CD4-positive, CD25-positive, alpha-beta regulatory T cell (primary cell): Measurements from ENCODE around the gene NRP2. TPM values are rescaled to one million over a fixed set of nuclear protein-coding genes. Genes with fewer than 3 reads are reported as not detected.

Source experiments
- ATAC-seq, 2 donors: fragments of 150-1000 bp; cut with Tn5 transposase; one replicate each; pipeline ENCODE4 v1.10.0; 2021; ENCODE audit warnings: low read depth in 2 of 2, moderate number of reproducible peaks in 2 of 2, moderate library complexity in 1 of 2
- DNase-seq, 3 donors: peaks; one replicate each; pipeline versions ENCODE4 v3.0.0 to v3.0.0-alpha.2; 2012 to 2022; ENCODE audit warnings: mixed read lengths in 1 of 3
- H3K27ac ChIP-seq: one replicate; pipeline ENCODE4 v1.7.0; 2013; ENCODE audit warnings: mild to moderate bottlenecking, low read length; ENCODE audit not compliant: insufficient read depth, poor library complexity, severe bottlenecking
- H3K27me3 ChIP-seq: one replicate; pipeline ENCODE4 v1.7.0; 2013; ENCODE audit warnings: low read length; ENCODE audit not compliant: control insufficient read depth, insufficient read depth
- H3K36me3 ChIP-seq: one replicate; pipeline ENCODE4 v1.7.0; 2013; ENCODE audit warnings: mild to moderate bottlenecking, low read length, moderate library complexity; ENCODE audit not compliant: control insufficient read depth, insufficient read depth
- H3K4me1 ChIP-seq: 2 replicates; pipeline ENCODE4 v1.7.0; 2013; ENCODE audit warnings: mild to moderate bottlenecking, low read length; ENCODE audit not compliant: insufficient read depth, control insufficient read depth, poor library complexity, severe bottlenecking
- H3K4me3 ChIP-seq: one replicate; pipeline ENCODE4 v1.7.0; 2013; ENCODE audit warnings: low read depth, mild to moderate bottlenecking, low read length, moderate library complexity
- H3K9me3 ChIP-seq, 2 experiments: 1 replicate in 1 of 2; 2 replicates in 1 of 2; pipeline ENCODE4 v1.7.0; 2013; ENCODE audit warnings: low read length in 2 of 2, mild to moderate bottlenecking in 1 of 2, moderate library complexity in 1 of 2; ENCODE audit not compliant: control insufficient read depth in 2 of 2
- H3K27ac Mint-ChIP-seq, 3 donors: one replicate each; pipeline ENCODE4 v1.8.0; 2020 to 2022; ENCODE audit warnings: mild to moderate bottlenecking in 3 of 3, mixed read lengths in 3 of 3, moderate library complexity in 2 of 3
- H3K27me3 Mint-ChIP-seq: one replicate; pipeline ENCODE4 v1.8.0; 2022; ENCODE audit warnings: mild to moderate bottlenecking, mixed read lengths
- H3K36me3 Mint-ChIP-seq: one replicate; pipeline ENCODE4 v1.8.0; 2020; ENCODE audit warnings: mixed read lengths
- H3K4me1 Mint-ChIP-seq, 4 donors: one replicate each; pipeline ENCODE4 v1.8.0; 2020 to 2022; ENCODE audit warnings: mixed read lengths in 4 of 4, mild to moderate bottlenecking in 1 of 4
- H3K4me3 Mint-ChIP-seq, 4 donors: one replicate each; pipeline ENCODE4 v1.8.0; 2020 to 2022; ENCODE audit warnings: mild to moderate bottlenecking in 4 of 4, mixed read lengths in 4 of 4, moderate library complexity in 3 of 4
- H3K9me3 Mint-ChIP-seq, 7 donors: one replicate each; pipeline ENCODE4 v1.8.0; 2020 to 2022; ENCODE audit warnings: mixed read lengths in 7 of 7, mild to moderate bottlenecking in 3 of 7, moderate library complexity in 2 of 7
- polyA plus RNA-seq, 4 donors: library from polyadenylated mRNA; unstranded; fragments of 300-500 nt; fragmentation: Illumina TruSeq; gene quantifications; one replicate each; pipeline ENCODE4 v1.2.3, GENCODE V29; 2021
- total RNA-seq: library from RNA; stranded (reverse); gene quantifications from one replicate; pipeline ENCODE4 v1.2.3, GENCODE V29; 2022

The NRP2 gene
- total and polyA plus RNA-seq, 5 donors from 2014 or later: 0.64 TPM; not detected in 4

DNA sequence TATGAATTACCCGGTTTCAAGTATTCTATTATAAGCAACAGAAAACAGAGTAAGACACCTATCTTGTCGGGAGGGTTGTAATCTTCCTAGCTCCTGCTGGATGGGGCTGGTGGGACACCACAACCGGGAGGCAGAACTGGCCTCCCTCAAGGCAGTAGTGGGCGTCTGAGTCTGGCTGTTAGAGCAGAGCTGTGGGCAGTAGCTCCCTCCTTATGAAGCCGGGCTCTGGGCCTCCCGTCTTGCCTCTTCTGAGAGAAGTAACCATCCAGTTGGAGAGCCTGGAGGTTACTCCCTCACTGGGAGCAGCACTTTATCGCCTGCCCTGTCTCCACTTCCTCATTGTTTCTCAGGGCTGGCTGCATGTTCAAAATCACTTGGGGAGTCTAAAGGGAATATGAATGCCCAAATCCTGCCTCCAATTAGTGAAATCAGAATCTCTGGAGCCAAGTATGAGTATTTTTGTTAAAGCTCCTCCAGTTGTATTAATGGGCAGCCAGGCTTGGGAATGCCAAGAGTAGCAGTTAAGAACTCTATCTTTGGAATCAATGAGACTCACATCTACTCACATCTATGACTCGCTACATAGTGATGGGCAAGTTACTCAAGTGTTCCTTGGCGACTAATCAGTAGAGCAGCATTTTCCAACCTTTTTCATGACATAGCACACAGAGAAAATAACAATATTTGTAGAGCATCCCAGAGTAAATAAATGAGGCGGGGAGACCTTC, 27.3 kb upstream of the NRP2 start:
- no peak overlapping the region for H3K4me3 Mint-ChIP-seq
- H3K27ac ChIP-seq: no peak overlapping the region
- peaks cover 0 to 3% (median 0%) of the 10 kb centered on the region in 7 donors for H3K9me3 Mint-ChIP-seq
- H3K4me3 ChIP-seq: no peak overlapping the region
- no peaks in the 10 kb centered on the region for H3K36me3 Mint-ChIP-seq
- H3K4me1 Mint-ChIP-seq: no peaks in the 10 kb centered on the region
- H3K27me3 Mint-ChIP-seq: peaks cover 5% of the 10 kb centered on the region
- H3K9me3 ChIP-seq: no peaks in the 10 kb centered on the region
- DNase-seq (no peak), ATAC-seq (no peak)
- H3K27ac Mint-ChIP-seq: no peak overlapping the region
- H3K36me3 ChIP-seq: no peaks in the 10 kb centered on the region
- peaks cover 2% of the 10 kb centered on the region for H3K27me3 ChIP-seq
- no peaks in the 10 kb centered on the region for H3K4me1 ChIP-seq

DNA sequence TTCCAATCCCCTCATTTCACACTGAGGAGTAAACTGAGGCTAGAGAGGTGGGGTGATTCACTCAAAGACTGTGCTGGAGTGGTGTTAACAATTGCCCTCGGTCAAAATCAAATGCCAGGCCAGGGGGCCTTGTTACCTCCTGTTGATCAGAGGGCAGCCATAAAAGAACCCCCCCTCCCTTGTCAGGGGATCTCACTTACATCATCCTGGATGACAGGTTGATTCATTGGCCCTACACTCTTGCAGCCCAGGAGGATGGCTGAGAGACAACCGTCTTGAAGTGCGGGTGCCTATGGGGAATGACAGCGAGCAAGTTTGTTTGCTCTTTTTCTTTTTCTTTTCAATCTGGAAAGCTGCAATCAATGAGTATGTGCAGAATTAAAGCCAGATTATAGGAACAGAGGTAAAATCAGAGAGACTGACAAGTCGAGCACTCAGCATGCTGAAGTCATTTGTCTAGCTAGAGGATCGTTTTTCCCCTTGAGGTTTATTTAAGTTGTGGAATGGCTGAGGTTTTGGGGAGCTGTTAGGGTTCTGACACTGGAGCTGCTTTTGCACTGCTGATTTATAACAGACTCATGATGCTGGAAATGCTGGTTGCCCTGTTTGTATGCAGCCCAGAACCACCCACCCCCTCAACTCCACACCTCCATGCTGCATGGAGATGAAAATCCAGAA, 26.4 kb upstream of the NRP2 start:
- no peak overlapping the region for H3K27ac Mint-ChIP-seq
- H3K36me3 Mint-ChIP-seq: no peaks in the 10 kb centered on the region
- Histone ChIP-seq H3K4me1 (no peaks in the 10 kb centered on the region), H3K27me3 (peaks cover 4% of the 10 kb centered on the region), H3K4me3 (no peak overlapping the region), H3K9me3 (no peaks in the 10 kb centered on the region), H3K27ac (no peak overlapping the region), H3K36me3 (no peaks in the 10 kb centered on the region)
- peaks cover 3 to 8% (median 5%) of the 10 kb centered on the region in 4 donors for H3K4me1 Mint-ChIP-seq
- H3K27me3 Mint-ChIP-seq: peaks cover 5% of the 10 kb centered on the region
- H3K9me3 Mint-ChIP-seq: peaks cover 0 to 5% (median 0%) of the 10 kb centered on the region in 7 donors
- ATAC-seq: no peak
- no peak overlapping the region for H3K4me3 Mint-ChIP-seq
- no peak for DNase-seq

DNA sequence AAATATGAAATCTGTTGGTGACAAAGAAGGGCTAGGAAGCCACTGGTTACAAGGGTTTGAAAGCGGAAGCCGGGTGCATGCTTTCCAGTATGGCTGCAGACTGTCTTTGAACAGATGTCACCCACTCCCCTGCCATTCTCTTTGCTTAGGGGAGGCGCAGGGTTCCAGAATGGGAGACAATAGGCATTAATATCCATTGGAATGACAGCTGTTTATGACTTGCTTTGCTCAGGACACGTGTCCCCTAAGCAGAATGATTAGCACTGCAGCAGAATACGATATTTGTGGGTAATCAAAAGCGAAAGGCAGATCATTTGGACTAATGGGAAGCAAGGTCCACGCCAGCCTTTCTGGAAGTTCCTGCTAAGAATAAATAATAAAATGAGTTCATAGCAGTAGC, 25.8 kb upstream of the NRP2 start:
- no peak overlapping the region for H3K27ac Mint-ChIP-seq
- Histone ChIP-seq H3K36me3 (no peaks in the 10 kb centered on the region), H3K27me3 (peaks cover 4% of the 10 kb centered on the region), H3K4me1 (no peaks in the 10 kb centered on the region), H3K27ac (no peak overlapping the region), H3K9me3 (no peaks in the 10 kb centered on the region), H3K4me3 (no peak overlapping the region)
- DNase-seq: no peak
- H3K4me1 Mint-ChIP-seq: peaks cover 3 to 14% (median 8%) of the 10 kb centered on the region in 4 donors
- H3K4me3 Mint-ChIP-seq: no peak overlapping the region
- no peaks in the 10 kb centered on the region for H3K36me3 Mint-ChIP-seq
- H3K9me3 Mint-ChIP-seq: peaks cover 0 to 5% (median 0%) of the 10 kb centered on the region in 7 donors
- peaks cover 5% of the 10 kb centered on the region for H3K27me3 Mint-ChIP-seq
- no peak for ATAC-seq

DNA sequence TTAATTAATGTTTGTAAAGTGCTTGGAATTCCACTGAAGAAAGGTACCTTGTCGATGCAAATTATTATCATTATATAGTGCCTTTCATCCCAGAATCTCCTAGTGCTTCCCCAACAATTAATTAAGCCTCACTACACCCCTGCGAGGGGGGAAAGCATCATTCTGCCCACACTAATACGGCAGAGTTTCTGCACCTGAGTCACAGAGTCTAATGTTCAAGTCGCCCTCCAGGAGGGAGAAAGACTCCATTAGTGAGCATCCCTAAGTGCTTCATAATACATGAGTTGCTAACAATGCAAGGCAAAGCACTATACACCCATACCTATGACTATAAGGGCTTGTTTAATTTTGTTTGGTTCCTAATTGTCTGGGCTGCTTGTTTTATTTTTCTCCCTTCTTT, 25.4 kb upstream of the NRP2 start:
- H3K4me1 ChIP-seq: no peaks in the 10 kb centered on the region
- Mint-ChIP-seq H3K27ac (no peak overlapping the region), H3K9me3 (peaks cover 0 to 5% (median 0%) of the 10 kb centered on the region in 7 donors), H3K36me3 (no peaks in the 10 kb centered on the region), H3K4me3 (no peak overlapping the region), H3K4me1 (peaks cover 3 to 16% (median 8%) of the 10 kb centered on the region in 4 donors), H3K27me3 (peaks cover 5% of the 10 kb centered on the region)
- no peaks in the 10 kb centered on the region for H3K36me3 ChIP-seq
- no peak for ATAC-seq
- H3K27ac ChIP-seq: no peak overlapping the region
- H3K9me3 ChIP-seq: no peaks in the 10 kb centered on the region
- no peak overlapping the region for H3K4me3 ChIP-seq
- H3K27me3 ChIP-seq: peaks cover 4% of the 10 kb centered on the region
- DNase-seq: no peak

DNA sequence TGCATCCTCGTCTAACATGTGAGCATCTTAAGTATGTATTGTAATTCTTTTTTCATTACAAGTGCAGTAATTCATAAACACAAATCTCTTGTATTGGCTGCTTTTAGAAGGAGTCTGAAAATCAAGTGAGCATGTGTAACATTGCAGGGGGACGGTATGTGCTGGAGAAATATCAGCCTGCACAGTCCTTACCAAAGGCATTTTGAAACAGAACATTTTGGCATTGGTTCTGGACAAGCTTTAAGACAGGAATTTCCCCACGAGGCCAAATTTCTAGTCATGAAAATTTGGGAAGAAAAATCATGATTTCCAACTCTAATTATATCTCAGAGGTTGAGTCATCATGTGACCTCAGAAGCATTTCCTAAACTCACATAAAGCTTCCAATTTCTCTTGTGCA, 24.7 kb upstream of the NRP2 start:
- DNase-seq (no peak), ATAC-seq (no peak)
- Mint-ChIP-seq H3K27ac (no peak overlapping the region), H3K36me3 (no peaks in the 10 kb centered on the region), H3K27me3 (peaks cover 5% of the 10 kb centered on the region), H3K4me1 (peaks cover 3 to 18% (median 8%) of the 10 kb centered on the region in 4 donors), H3K4me3 (no peak overlapping the region), H3K9me3 (peaks cover 0 to 5% (median 0%) of the 10 kb centered on the region in 7 donors)
- Histone ChIP-seq H3K36me3 (no peaks in the 10 kb centered on the region), H3K4me3 (no peak overlapping the region), H3K4me1 (no peaks in the 10 kb centered on the region), H3K27me3 (peaks cover 4% of the 10 kb centered on the region), H3K9me3 (no peaks in the 10 kb centered on the region), H3K27ac (no peak overlapping the region)

DNA sequence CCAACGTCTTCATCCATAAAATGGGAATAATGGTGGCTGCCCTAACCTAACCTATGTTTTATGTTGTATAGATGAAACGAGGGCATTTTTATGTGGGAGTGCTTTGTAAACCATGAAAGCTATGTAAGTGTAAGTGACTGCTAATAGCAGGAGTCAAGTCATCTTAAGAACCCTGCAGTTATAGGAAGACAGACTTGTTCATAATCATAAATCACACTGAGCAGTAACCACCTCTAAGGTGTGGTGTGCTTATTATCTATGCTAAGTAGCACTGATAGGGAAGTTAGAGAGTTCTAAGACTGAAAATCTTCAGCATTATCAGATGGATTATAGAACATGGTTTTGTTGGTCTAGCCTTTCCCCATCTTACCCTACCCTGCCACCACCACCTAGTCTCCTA, 24.2 kb upstream of the NRP2 start:
- no peaks in the 10 kb centered on the region for H3K9me3 ChIP-seq
- no peak overlapping the region for H3K4me3 ChIP-seq
- peaks cover 0 to 5% (median 0%) of the 10 kb centered on the region in 7 donors for H3K9me3 Mint-ChIP-seq
- no peaks in the 10 kb centered on the region for H3K36me3 Mint-ChIP-seq
- no peak overlapping the region for H3K4me3 Mint-ChIP-seq
- DNase-seq (no peak), ATAC-seq (no peak)
- no peak overlapping the region for H3K27ac Mint-ChIP-seq
- peaks cover 5% of the 10 kb centered on the region for H3K27me3 Mint-ChIP-seq
- H3K36me3 ChIP-seq: no peaks in the 10 kb centered on the region
- H3K27ac ChIP-seq: no peak overlapping the region
- peaks cover 4% of the 10 kb centered on the region for H3K27me3 ChIP-seq
- H3K4me1 ChIP-seq: no peaks in the 10 kb centered on the region
- H3K4me1 Mint-ChIP-seq: peaks cover 3 to 18% (median 8%) of the 10 kb centered on the region in 4 donors

DNA sequence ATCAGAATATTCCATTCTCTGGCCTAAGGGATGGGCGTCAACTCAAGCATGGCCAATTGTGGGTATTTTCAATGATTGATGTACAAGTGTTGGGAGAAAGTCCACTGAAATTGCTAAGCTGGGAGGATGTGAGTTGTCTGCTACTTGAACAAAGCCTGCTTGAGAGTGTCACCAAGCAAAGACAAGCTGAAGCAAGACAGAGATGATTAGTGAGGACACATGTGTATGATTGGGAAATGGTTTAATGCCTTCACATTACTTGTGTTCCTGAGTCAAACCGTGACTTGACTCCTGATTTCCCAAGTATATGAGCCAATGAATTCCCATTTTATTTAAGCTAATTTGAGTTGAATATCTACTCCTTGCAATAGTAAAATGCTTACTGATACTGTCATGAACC, 23.7 kb upstream of the NRP2 start:
- H3K4me1 ChIP-seq: no peaks in the 10 kb centered on the region
- H3K9me3 Mint-ChIP-seq: peaks cover 0 to 5% (median 0%) of the 10 kb centered on the region in 7 donors
- no peaks in the 10 kb centered on the region for H3K36me3 Mint-ChIP-seq
- H3K27ac ChIP-seq: no peak overlapping the region
- DNase-seq: no peak
- H3K36me3 ChIP-seq: no peaks in the 10 kb centered on the region
- no peak overlapping the region for H3K4me3 ChIP-seq
- ATAC-seq: no peak
- no peaks in the 10 kb centered on the region for H3K9me3 ChIP-seq
- peaks cover 5% of the 10 kb centered on the region for H3K27me3 Mint-ChIP-seq
- peaks cover 3 to 18% (median 8%) of the 10 kb centered on the region in 4 donors for H3K4me1 Mint-ChIP-seq
- H3K4me3 Mint-ChIP-seq: no peak overlapping the region
- H3K27ac Mint-ChIP-seq: no peak overlapping the region
- peaks cover 4% of the 10 kb centered on the region for H3K27me3 ChIP-seq
